Measurements from ENCODE around the gene DNAJC24. TPM values are rescaled to one million over a fixed set of nuclear protein-coding genes. Genes with fewer than 3 reads are reported as not detected.

DNAJC24 gene
- total RNA-seq, 1 donor from 2014 or later, result 21.9 TPM

DNA sequence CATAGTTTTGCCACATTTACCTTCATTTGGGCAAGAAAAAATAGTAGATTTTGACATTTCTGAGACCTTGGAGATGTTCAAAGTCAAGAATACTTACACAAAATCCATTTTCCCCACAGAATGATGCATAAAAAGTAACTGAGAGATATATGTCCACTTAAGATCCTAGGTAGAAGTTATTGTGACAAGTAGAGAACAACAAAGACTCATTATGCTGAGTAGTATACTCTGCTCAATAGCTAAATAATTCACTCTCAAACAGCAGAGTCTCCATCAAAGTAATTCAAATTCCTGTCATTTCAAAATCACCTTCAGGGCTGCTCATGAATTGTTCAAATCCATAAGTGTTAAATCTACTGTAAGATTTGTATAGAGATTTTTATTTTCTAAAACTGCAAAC, 104.4 kb downstream of the DNAJC24 start:
- Mint-ChIP-seq H3K4me3 (ENCODE audit: low read depth) (no peak overlapping the region), H3K4me1 (ENCODE audit: low read depth) (peaks cover 9% of the 10 kb centered on the region), H3K27me3 (no peaks in the 10 kb centered on the region), H3K27ac (no peak overlapping the region), H3K9me3 (ENCODE audit: low read depth) (no peaks in the 10 kb centered on the region), H3K36me3 (ENCODE audit: insufficient read depth) (peaks cover 17% of the 10 kb centered on the region)
- TF ChIP-seq, protein P1, sequence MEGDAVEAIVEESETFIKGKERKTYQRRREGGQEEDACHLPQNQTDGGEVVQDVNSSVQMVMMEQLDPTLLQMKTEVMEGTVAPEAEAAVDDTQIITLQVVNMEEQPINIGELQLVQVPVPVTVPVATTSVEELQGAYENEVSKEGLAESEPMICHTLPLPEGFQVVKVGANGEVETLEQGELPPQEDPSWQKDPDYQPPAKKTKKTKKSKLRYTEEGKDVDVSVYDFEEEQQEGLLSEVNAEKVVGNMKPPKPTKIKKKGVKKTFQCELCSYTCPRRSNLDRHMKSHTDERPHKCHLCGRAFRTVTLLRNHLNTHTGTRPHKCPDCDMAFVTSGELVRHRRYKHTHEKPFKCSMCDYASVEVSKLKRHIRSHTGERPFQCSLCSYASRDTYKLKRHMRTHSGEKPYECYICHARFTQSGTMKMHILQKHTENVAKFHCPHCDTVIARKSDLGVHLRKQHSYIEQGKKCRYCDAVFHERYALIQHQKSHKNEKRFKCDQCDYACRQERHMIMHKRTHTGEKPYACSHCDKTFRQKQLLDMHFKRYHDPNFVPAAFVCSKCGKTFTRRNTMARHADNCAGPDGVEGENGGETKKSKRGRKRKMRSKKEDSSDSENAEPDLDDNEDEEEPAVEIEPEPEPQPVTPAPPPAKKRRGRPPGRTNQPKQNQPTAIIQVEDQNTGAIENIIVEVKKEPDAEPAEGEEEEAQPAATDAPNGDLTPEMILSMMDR (IDR thresholded peaks at IDR 0.05; ENCODE audit: unreplicated experiment), result no peak
- DNase-seq (ENCODE audit: low spot score, unreplicated experiment), result no peak

DNA sequence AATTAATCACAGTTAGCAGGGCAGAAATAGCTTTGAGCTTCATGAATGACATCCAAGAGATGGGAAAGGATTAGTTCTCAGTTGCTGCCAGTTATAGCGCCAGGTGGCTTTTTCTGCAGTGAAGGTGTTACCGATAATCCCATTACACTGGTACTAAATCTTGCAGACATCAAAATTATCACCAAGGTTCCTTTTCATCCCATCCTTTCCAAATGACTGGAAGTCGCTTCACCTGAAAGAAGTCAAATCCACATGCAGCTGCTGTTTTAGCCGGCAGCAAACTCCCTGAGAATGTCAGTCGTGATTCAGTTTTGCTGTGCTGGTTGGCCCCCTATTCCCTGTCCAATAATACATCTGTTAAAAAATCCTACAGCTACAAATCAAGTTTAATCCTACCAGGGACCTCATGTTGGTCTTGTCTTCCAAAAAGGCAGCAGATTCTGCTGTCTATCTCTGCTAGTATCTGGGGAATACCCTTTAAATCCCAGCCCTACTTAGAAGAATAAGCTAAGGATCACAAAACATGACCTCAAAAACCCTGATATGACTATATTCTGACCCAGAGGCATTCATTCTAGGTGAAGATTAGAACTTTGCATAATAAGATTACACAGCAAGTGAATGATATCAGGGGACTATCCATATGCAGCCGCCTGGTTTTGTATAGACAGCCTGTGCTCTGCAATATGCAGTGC, 108.0 kb downstream of the DNAJC24 start:
- Mint-ChIP-seq H3K36me3 (ENCODE audit: insufficient read depth) (peaks cover 2% of the 10 kb centered on the region), H3K4me3 (ENCODE audit: low read depth) (no peak overlapping the region), H3K4me1 (ENCODE audit: low read depth) (peaks cover 14% of the 10 kb centered on the region), H3K27me3 (no peaks in the 10 kb centered on the region), H3K27ac (no peak overlapping the region), H3K9me3 (ENCODE audit: low read depth) (no peaks in the 10 kb centered on the region)
- TF ChIP-seq, protein P1 (IDR thresholded peaks at IDR 0.05; ENCODE audit: unreplicated experiment), result no peak
- DNase-seq (ENCODE audit: low spot score, unreplicated experiment), result no peak

DNA sequence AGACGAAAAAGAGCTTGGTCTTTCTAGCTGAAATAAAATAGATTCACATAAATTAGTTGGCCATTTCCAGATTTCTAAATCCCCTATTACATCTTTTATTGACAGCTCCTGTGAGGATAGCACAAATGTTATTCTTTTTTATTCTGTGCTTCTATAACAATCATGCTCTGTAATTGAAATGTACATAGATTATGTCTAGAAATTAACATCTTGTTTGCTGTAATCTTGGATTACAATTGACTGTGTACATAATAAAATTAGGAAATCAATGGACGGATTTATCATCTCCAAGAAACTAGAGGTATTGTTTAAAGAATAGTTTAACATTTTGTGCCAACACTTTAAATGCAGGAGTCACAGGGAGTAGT, 108.5 kb downstream of the DNAJC24 start:
- H3K4me3 Mint-ChIP-seq (ENCODE audit: low read depth), result no peak overlapping the region
- no peaks in the 10 kb centered on the region for H3K9me3 Mint-ChIP-seq (ENCODE audit: low read depth)
- peaks cover 2% of the 10 kb centered on the region for H3K36me3 Mint-ChIP-seq (ENCODE audit: insufficient read depth)
- TF ChIP-seq, protein P1 (IDR thresholded peaks at IDR 0.05; ENCODE audit: unreplicated experiment), result no peak
- DNase-seq (ENCODE audit: low spot score, unreplicated experiment), result no peak
- H3K4me1 Mint-ChIP-seq (ENCODE audit: low read depth), result peaks cover 14% of the 10 kb centered on the region
- H3K27ac Mint-ChIP-seq, result no peak overlapping the region
- no peaks in the 10 kb centered on the region for H3K27me3 Mint-ChIP-seq

DNA sequence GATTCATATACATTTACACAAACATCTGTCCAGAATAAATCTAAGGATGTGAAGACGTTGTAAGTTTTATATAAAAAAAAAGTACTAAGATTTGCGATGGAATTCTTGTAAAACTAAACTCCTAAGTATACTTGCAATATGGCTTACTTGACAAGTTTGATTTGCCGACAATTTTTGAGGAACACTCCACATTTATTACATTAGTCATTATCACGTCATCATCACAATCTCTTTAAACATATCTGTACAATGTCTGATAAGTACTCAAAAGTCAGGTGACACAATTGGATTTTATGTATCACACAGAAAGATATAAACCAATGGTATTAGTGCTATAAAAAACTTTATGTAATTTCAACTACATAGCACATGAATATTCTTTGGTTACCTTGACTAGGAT, 109.4 kb downstream of the DNAJC24 start:
- no peaks in the 10 kb centered on the region for H3K27me3 Mint-ChIP-seq
- TF ChIP-seq, protein P1 (IDR thresholded peaks at IDR 0.05; ENCODE audit: unreplicated experiment), result no peak
- peaks cover 1% of the 10 kb centered on the region for H3K36me3 Mint-ChIP-seq (ENCODE audit: insufficient read depth)

DNA sequence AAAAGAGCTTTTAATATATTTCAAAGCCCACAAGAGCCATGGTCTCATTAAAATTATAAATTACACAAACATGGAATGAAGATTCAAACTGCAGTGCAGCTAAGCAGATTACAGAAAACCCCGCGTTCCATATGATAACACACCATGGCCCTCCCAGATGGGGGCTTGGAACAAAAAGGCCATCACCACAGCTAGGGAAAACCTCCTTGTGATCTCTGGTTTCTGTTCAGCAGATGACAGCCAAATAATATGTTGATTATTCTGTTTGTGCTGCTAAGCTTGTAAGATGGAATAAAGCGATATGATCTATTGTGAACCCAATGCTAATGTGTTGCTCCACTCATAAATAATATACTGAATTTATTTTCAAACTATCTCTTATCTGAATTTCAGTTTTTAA, 111.3 kb downstream of the DNAJC24 start:
- no peaks in the 10 kb centered on the region for H3K36me3 Mint-ChIP-seq (ENCODE audit: insufficient read depth)
- no peaks in the 10 kb centered on the region for H3K27me3 Mint-ChIP-seq
- H3K4me1 Mint-ChIP-seq (ENCODE audit: low read depth), result peaks cover 18% of the 10 kb centered on the region
- no peak overlapping the region for H3K4me3 Mint-ChIP-seq (ENCODE audit: low read depth)
- DNase-seq (ENCODE audit: low spot score, unreplicated experiment), result no peak
- H3K27ac Mint-ChIP-seq, result no peak overlapping the region
- TF ChIP-seq, protein P1 (IDR thresholded peaks at IDR 0.05; ENCODE audit: unreplicated experiment), result no peak
- no peaks in the 10 kb centered on the region for H3K9me3 Mint-ChIP-seq (ENCODE audit: low read depth)

More for the DNA sequence above, 109.4 kb downstream of the DNAJC24 start:
- H3K27ac Mint-ChIP-seq, result no peak overlapping the region
- no peak overlapping the region for H3K4me3 Mint-ChIP-seq (ENCODE audit: low read depth)
- no peaks in the 10 kb centered on the region for H3K9me3 Mint-ChIP-seq (ENCODE audit: low read depth)
- H3K4me1 Mint-ChIP-seq (ENCODE audit: low read depth), result peaks cover 14% of the 10 kb centered on the region
- DNase-seq (ENCODE audit: low spot score, unreplicated experiment), result no peak

Other genes starting within 250 kb of the DNAJC24 start
- gene DCDC1, start 121 bp upstream of the DNAJC24 start, total RNA-seq, result 6.9 and 7.3 TPM in 2 replicates
- 48.5 and 56.7 TPM in 2 replicates for gene IMMP1L, start 139.8 kb downstream of the DNAJC24 start, total RNA-seq
- gene ELP4, start 139.9 kb downstream of the DNAJC24 start, total RNA-seq, result 21.5 and 23.4 TPM in 2 replicates